ENCODE data around the gene CAMTA1.

GRCh38 chr1:7813677-7814373, 1028.6 kb downstream of the CAMTA1 start:
- no peak for TF ChIP-seq CTCF (IDR thresholded peaks at IDR 0.05)
- no peak for TF ChIP-seq POLR2A (IDR thresholded peaks at IDR 0.05)
- TF ChIP-seq EP300 (IDR thresholded peaks at IDR 0.05) = no peak

Data from stomach (tissue), 4 donors.